HG03565 (cell line): ENCODE measurements around the gene NFYB.
"Not testable (repeated sequence)": the region's sequence is repeated elsewhere in the genome, so short reads cannot be mapped to it uniquely, and the experiment has no call there.

Experiments
- ATAC-seq: cut with Tn5 transposase; IDR thresholded peaks from one replicate; pipeline ENCODE4 v1.9.1; 2021; ENCODE audit warnings: mild to moderate bottlenecking, moderate library complexity; ENCODE audit not compliant: unreplicated experiment

Gene NFYB

DNA sequence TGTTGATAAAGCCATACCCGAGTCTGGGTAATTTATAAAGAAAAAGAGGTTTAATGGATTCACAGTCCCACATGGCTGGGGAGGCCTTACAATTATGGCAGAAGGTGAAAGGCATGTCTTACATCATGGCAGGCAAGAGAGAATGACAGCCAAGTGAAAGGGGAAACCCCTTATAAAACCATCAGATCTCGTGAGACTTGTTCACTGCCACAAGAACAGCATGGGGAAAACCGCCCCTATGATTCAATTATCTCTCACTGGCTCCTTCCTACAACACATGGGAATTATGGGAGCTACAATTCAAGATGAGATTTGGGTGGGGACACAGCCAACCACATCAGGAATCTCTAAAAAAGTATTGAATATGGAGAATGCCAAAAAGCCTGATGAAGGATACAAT lies 25.0 kb upstream of the NFYB start:
- not testable (repeated sequence) for ATAC-seq

DNA sequence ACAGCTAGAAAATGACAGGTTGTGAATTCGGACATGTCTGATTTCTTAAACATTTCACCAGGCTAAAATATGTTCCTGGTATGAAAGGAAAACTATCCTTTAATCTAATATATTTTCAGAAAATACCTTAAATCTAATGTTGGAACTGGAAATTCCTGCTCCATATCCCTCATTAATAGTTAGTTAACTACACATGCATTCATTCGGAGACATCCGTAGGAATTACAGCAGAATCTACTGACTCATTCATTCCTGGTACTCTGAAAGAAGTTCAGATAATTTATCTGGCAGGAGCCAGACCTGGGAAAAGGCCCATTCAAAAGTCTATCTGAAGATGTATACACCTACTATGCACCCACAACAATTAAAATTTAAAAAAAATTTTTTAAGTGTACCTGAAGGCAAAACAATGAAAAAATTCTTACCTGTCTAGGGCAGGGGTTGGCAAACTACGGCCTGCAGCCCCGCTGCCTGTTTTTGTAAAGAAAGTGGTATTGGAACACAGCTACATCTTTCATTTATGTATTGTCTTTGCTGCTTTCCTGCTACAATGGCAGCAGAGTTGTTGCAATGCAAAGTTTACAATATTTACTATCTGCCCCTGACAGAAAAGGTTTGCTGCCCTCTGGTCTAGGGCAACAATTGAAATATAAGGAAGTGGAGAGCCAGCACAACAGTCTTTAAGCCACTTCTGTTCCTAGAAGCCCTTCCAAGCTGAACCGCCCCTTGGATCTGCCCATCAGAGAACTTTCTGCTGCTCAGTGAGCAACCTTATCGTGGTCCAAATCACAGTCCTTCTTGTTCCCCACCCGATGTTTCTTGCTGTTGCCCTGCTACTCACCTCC lies 17.9 kb upstream of the NFYB start:
- ATAC-seq = no peak

DNA sequence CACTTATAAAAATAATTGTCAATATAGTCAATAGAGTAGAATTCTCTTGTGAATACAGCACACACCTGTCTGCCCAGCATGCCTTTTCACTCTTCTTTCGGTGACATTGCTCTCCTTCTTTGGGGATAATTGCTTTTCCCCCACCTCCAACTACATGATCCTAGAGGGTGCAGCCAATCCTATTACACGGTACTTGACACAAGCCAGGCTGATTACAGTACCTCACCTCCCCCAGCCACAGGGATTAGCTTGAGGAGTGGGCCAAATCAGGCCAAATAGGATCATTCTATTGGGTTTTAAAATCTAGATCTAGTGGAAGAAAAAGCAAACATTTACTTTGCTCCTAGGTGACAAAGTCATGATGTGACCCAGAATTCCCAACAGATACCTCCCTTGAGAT lies 16.8 kb upstream of the NFYB start:
- no peak for ATAC-seq

DNA sequence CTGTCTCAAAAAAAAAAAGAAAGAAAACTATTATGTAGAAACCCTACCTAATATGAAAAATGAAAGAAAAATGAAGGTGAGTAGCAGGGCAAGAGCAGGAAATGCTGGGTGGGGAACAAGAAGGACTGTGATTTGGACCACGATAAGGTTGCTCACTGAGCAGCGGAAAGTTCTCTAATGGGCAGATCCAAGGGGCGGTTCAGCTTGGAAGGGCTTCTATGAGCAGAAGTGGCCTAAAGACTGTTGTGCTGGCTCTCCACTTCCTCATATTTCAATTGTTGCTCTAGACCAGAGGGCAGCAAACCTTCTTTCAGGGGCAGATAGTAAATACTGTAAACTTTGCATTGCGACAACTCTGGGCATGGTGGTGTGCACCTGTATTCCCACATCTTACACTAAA lies 16.3 kb upstream of the NFYB start:
- ATAC-seq = no peak

DNA sequence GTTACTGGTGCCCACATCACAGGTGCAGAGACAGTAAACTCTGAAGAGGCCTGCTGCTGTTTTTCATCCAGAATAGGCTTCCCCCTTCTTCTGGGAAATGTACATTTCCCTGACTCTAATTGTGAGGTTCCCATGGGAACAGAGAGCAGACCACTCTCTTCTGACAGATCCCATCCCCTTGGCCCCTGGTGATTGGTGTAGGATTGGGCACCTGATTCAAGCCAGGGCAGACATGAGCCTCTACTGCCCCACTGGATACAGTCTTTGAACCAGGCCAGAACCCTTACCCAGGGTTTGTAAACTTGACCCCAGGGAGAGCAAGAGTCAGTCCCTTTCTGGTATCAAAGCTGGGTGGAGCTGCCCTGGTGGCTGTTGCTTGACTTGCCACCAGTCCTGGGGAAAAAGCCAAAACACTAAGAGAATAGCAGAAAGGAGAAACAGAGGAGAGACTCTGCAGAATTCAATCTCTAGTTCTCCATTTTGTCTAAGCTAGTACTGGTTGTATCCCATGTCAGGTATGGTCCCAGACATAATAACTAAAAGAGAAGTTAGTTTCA lies 14.8 kb upstream of the NFYB start:
- ATAC-seq = no peak

DNA sequence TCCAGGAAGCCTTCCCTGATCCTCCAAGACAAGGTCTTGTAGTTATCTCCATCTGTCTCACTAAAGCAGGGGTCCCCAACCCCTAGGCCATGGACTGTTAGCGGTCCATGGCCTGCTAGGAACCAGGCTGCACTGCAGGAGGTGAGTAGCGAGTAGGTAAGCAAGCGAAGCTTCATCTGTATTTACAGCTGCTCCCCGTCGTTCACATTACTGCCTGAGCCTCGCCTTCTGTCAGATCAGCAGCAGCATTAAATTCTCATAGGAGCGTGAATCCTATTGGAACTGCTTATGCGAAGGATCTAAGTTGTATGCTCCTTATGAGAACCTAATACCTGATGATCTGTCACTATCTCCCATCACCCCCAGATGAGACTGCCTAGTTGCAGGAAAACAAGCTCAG lies 12.4 kb upstream of the NFYB start:
- no peak for ATAC-seq

DNA sequence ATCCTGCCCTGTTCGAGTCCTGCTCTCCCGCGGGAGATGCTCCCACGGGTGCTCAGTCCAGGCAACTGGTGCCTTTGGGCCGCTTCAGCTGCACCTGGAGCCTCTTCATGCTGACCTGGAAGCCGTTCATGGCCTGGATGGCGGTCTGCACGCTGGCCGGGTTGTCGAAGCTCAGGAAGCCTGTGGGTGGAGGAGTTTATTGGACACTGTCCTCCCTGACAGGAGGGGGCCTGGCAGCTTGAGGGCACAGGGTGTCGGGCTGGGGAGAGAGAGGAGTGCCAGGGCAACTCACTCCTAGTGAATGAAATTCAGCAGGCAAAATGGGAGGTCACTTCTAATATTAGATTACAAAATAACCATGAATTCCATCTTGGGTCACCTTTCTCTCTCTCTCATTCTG lies 9.3 kb upstream of the NFYB start:
- ATAC-seq = no peak

DNA sequence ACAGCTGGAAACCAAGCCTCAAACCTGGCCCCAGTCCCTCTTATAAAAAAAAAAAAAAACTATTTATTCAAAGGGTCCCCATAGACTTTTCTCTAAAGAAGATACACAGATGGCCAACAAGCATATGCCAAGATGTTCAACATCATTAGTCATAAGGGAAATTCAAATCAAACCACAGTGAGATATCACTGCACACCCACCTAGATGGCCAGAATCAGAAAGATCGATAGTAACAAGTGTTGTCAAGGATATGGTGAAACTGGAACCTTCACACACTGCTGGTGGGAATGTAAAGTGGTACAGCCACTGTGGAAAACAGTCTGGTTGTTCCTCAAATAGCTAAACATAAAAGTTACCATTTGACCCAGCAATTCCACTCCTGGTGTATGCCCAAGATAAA lies 5.9 kb upstream of the NFYB start:
- no peak for ATAC-seq

DNA sequence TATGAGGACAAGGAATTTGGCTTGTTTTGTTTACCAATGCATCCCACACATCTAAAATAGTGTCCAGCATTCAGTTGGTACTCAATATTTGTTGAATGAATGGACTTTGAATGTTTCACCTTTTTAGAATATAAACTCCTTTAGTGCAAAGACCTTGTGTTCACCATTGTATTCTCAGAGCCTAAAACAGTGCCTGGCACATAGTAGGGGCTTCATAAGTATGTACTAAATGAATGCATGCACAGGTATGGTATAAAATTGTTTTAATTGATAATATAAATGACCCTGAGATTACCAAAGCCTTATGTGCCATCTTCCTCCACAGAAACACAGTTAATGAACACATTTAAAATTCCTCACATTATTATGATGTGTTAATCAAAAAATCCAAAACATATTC lies 5.0 kb upstream of the NFYB start:
- ATAC-seq = no peak

DNA sequence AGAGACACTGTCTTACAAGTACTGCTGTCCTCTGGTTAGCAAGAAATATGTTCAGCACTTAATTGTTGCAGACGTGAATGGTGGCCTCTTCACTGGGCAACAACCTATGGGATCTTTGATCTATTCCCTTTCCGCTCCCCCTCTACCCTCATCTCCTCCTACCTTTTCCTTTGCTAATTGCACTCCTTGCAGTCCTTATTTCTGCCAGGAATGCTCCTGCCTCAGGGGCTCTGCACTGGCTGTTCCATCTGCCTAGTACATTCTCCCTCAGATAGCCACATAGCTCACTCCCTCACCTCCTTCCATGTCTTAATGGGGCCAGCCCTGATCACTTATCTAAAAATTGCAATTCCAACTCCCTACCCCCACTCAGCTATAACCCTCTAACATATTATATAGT lies 4.5 kb upstream of the NFYB start:
- no peak for ATAC-seq

DNA sequence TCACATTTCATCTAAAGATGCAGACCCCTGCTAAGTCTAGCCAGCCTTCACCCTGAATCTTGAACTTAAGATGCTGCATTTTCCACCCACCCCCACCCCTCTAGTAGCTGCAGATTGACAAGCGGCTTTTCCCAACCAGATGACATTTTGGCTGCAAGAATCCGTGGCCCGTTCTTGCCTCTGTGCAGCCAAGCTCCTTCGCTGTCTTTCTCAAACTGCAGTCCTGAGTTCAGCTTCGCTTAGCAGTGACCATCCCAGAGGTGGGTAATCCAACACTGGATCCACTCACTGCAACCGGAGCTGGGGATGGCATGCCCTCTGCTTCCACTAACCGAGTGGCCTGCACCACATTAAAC lies 765 bp upstream of the NFYB start:
- ATAC-seq = no peak

DNA sequence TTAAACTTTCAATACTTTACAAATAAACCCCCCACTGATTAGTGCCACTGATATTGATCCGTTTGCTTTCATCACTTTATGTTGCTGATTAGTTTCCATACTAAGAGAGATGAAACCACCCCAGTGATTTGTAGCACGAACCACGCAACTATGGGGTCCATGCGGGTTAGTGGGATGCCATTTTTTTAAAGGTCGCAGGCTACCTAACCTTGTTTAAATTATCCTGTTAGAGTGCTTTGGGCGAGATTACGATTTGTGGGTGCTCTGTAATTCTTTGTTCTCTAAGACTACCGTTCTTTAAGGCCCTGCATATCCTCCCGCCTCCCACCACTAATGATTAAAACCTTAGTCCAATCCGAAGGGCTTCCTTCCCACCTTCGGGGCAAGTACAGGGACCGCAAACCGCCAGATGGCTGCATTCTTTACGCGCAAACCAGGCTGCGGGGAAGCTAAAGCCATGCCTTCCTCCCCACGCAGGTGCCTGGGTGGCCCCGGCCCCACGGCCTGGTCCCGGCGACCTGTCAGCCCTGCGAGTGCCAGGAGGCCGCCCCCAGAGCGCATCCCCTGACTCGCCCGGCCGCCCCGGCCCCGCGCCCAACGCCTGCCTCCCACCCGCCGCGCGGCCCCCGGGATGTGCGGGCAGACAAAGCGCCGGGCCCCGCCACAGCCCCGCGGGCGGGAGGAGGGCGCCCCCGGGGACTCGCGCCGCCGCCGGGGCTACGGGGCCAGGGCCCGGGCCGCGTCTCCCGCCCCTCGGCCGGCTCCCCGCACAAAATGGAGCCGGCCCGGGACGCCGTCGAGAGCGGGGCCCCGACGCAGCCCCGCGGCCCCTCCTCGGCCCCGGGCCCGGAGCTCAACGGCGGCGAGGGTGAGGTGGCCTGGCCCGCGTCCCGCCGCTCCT lies 759 bp downstream of the NFYB start:
- peak; percentile 10 for ATAC-seq

DNA sequence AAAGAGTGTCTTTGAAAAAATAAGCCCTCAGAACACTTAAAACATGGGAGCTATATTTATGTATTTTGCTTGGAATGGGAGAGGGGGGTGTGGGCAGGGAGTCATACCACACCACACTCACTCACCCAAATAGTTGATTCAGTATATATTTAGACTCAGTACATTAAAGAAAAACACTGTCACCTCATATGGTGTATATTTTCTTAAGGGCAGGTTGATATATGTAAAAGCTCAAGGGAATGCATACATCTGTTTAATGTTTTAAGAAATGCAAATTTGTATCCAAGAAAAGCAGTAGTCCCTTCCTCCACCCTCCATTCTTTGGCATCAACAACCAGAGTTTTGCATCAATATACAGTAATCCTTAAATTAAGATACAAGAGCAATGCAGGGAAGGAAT lies 1.4 kb downstream of the NFYB start:
- ATAC-seq = no peak

DNA sequence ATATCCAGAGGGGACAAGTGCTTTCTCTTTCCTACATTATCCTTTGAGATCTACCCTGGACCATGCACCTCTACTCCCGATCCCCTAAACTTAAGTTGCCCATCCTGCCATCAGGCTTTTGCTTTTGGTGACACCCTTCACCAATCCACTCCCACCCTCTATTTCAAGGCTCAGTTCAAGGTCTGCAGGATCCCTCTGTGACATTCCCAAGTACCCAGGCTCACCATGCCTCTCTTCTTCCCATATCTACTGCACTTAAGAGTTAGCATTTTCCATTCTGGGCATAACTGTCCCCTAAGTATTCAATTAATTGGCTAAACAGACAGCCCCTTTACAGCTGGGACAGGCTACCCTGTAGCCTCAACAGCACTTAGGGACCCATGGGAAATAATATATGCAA lies 3.1 kb downstream of the NFYB start:
- no peak for ATAC-seq

DNA sequence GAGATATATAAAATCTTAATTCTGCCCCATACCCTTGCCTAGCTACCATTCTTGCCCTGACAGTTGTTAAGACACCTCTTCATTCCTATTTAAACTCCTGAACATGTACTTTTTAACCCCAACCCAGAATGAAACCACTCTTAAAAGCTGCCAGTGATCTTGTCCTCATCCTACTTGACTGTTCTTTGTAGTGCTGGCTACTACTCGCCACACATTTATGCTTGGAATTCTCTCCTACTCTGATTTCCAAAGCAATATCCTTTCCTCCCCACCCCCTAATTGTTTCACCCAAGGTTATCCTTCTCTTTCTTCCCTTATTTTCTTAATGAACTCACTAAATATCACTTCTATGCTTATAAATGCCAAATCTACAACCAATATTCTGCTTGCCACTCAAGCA lies 4.1 kb downstream of the NFYB start:
- no peak for ATAC-seq

DNA sequence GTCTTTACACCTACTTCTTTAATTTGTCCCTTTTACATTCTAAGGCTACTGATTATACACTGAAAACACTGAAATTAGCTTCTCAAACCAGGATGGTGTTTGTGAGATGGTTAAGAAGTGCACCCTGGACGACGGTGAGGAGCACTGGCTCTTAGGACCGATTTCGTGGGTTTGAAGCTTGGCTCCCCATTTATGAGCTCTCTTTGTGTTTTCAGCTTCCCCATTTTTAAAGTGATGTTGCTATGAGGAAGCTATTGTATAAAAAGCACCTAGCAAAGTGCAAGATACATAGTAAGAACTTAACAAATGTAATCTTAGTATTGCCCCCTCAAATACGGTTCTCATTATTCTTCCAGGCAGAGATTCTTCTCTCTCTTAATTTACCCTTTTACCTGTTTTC lies 4.7 kb downstream of the NFYB start:
- ATAC-seq = no peak

DNA sequence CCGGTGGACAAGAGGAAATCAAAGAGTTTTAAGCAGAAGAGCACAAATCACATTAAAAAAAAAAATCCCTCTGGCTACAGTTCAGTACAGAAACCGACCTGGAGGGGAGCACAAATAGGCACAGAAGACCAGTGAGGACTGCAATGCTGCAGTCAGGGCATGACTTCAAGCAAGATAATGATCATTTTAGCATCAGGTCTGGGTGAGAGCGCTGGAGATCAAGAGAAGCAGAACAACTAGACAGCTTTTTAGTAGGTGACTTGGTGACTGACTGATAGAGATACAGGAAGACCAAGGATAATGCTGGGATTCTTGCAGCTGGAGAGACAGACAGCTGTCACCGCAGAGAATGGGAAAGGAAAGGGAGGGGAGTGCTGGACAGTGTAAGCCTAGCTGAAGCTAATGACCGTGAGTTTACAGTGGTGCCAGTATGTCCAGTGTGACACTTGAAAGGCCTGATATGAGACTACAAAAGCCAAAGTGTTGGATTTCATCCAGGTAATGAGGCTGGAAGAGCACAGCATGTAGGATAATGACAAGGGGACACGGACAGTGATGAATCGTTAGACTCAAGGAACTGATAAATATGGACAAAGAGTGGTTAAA lies 5.6 kb downstream of the NFYB start:
- ATAC-seq = no peak

DNA sequence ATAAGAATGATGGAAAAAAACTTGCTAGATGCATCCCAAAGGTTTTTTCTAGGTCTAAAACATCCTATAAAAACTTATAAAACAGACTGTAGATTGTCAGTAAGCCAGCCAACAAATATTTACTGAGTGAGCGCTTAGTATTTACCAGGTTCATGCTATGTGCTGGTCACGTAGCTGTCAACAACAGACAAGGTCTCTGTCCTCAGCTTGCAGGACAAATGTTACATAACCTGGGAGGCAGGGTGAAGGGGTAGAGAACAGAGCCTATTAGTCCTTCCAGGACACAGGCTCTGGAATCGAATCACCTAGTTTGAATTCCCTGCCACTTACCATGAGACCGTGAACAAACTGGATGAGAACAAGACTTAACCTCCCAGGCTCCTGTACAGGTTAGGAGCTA lies 6.4 kb downstream of the NFYB start:
- no peak for ATAC-seq

DNA sequence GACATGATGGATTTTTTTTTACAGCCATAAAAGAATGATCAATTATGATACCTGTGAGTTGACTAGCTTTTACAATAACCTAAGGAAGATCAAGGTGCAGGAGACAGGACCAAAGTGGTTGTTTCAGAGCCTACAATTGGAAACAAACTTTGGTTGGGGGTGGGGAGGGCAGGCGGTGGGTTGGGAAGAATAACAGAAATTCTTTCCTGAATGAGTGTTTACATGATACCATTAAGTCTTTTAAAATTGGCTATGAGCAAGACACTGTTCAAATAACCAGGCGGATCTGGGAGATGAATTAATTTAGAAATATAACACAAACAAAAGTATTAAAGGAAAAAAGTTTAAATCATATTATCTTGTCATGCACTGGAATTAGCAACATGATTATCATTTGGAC lies 7.2 kb downstream of the NFYB start:
- ATAC-seq = no peak

DNA sequence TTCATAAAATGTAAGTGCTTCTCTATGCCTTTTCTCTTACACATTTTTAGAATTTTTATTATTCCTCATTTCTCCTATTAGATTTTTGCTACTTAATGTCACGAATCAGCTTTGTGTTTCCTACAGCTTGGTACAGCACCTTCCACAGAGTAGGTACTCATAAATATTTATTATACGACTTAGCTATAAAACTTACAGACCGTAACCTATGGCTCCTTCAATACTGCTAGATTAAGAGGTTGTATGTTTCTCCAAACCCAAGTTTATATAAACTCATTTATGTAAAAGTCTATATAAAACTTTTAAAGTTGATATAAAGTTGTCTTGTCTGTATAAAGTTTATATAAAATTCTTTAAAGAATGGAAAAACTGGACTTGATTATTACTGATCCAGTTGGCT lies 11.5 kb downstream of the NFYB start:
- ATAC-seq = no peak

DNA sequence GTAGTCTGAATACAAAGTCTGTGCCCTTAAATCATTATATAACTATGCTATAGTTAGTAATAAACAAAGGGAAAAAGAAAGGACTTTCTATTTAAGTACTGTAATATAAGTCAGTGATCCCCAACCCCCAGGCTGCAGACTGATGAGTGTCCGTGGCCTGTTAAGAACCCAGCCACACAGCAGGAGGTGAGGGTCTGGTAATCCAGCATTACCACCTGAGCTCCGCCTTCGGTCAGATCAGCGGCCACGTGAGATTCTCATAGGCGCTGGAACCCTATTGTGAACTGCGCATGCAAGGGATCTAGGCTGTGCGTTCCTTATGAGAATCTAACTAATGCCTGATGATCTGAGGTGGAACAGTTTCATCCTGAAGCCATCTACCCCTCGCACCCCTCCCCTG lies 15.7 kb downstream of the NFYB start:
- no peak for ATAC-seq

DNA sequence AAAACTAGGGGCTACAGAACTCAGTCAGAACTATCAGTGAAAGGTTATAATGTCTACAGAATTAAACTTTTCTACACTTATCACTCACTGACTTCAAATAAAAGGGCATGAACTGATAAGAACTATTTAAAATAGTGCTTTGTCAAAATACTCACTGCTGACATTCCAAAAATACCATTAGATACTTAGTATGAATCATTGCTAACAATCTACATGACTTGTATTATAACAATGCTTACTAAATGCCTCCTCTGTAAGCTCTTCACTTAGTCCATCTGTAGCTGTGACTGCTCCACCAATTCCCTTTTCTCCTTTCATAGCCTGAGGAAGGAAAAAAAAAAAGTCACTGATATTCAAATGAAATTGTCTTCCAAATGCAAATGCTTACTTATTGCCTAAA lies 17.0 kb downstream of the NFYB start:
- no peak for ATAC-seq
